ENCODE measurements around the gene SPATA4. TPM values are rescaled to one million over a fixed set of nuclear protein-coding genes. Genes with fewer than 3 reads are reported as not detected.

SPATA4 gene
- total and polyA plus RNA-seq, 9 of the 15 experiments (the other 6 are each of a cell fraction or from before 2014, with no cell fraction given) = not detected

GRCh38 chr4:176241703-176242102 lies 46.3 kb upstream of the SPATA4 start:
- BruUV-seq (replicated peaks) = no TSS peak
- 4% methylated on average over 8 of the region's 8 CpGs for WGBS (ENCODE audit: insufficient coverage, low coverage, missing lambda C conversion rate)
- no peaks in the 10 kb centered on the region for H3K9me1 ChIP-seq (ENCODE audit: control insufficient read depth, insufficient read depth, low read length)
- H3K9ac ChIP-seq (ENCODE audit: insufficient read depth in 1 of 2, low read depth in 2 of 2, low read length in 2 of 2) = no peak overlapping the region
- H3K4me3 ChIP-seq = no peak overlapping the region
- POLR2A ChIA-PET = interaction anchor here (0.6 to 0.7 kb wide), 2 partner anchors 15 to 22 kb away, joined by 3 to 5 read pairs; no protein-coding TSS in a partner anchor
- no peak for DNase-seq (ENCODE audit: extremely low read depth in 1 of 4, low spot score in 3 of 4)
- FAIRE-seq = no peak
- no peaks in the 10 kb centered on the region for H3K9me3 ChIP-seq (replicated peaks; ENCODE audit: control insufficient read depth, insufficient read depth, low read depth, low read length)
- H4K20me1 ChIP-seq (replicated peaks; ENCODE audit: control insufficient read depth, insufficient read depth, low read length) = no peaks in the 10 kb centered on the region
- no peak for ATAC-seq
- intact Hi-C loops (cut with micrococcal nuclease) (no loop called here), in situ Hi-C loops (cut with MboI) (no loop called here)
- no peak for TF ChIP-seq ZNF436 (CRISPR knock-in tag; IDR thresholded peaks at IDR 0.05)
- TF ChIP-seq PRDM10 (IDR thresholded peaks at IDR 0.05; ENCODE audit: partially characterized antibody) = no peak
- TF ChIP-seq KLF13 (tag; IDR thresholded peaks at IDR 0.05; ENCODE audit: borderline replicate concordance, low read depth) = no peak
- TF ChIP-seq PRPF4 (IDR thresholded peaks at IDR 0.05; ENCODE audit: insufficient read depth, low read depth, low read length, poor library complexity, severe bottlenecking) = no peak
- TF ChIP-seq ZNF133 (CRISPR knock-in tag; IDR thresholded peaks at IDR 0.05) = no peak
- no peak for TF ChIP-seq ZNF668 (CRISPR knock-in tag; IDR thresholded peaks at IDR 0.05)
- no peak for TF ChIP-seq JUNB (CRISPR knock-in tag; conservative IDR thresholded peaks at IDR 0.05)
- TF ChIP-seq CBFA2T3 (IDR thresholded peaks at IDR 0.05) = no peak
- TF ChIP-seq ATF7 (IDR thresholded peaks at IDR 0.05) = no peak
- no peak for TF ChIP-seq ZNF395 (CRISPR knock-in tag; IDR thresholded peaks at IDR 0.05)
- no peak for TF ChIP-seq SNAPC5 (CRISPR knock-in tag; IDR thresholded peaks at IDR 0.05)
- no peak for TF ChIP-seq FOXK2 (conservative IDR thresholded peaks at IDR 0.05 in 1 of 2, IDR thresholded peaks at IDR 0.05 in 1 of 2; ENCODE audit: low read depth in 2 of 2)
- no peak for TF ChIP-seq HMBOX1 (IDR thresholded peaks at IDR 0.05)
- no peak for TF ChIP-seq SOX6 (IDR thresholded peaks at IDR 0.05)
- TF ChIP-seq ZNF75A (CRISPR knock-in tag; IDR thresholded peaks at IDR 0.05) = no peak
- TF ChIP-seq DDX20 (tag; IDR thresholded peaks at IDR 0.05; ENCODE audit: low read depth) = no peak
- CTCF ChIA-PET (ENCODE audit: low intra/inter-chr PET ratio) = no interaction called here
- H3K27me3 ChIP-seq (ENCODE audit: control insufficient read depth in 2 of 2, insufficient read depth in 2 of 2, low read length in 2 of 2) = no peaks in the 10 kb centered on the region
- H3K79me2 ChIP-seq (ENCODE audit: control insufficient read depth, insufficient read depth, low read length) = no peaks in the 10 kb centered on the region
- no peak overlapping the region for H3K4me2 ChIP-seq (ENCODE audit: insufficient read depth, low read length)
- H2AFZ ChIP-seq (ENCODE audit: low read depth, low read length) = no peak overlapping the region
- H3K36me3 ChIP-seq (ENCODE audit: control insufficient read depth, insufficient read depth, low read length) = no peaks in the 10 kb centered on the region
- no peak overlapping the region for H3K27ac ChIP-seq (ENCODE audit: extremely low read depth, low read depth, low read length)
- no peaks in the 10 kb centered on the region for H3K4me1 ChIP-seq (replicated peaks in 1 of 2; ENCODE audit: control insufficient read depth in 2 of 2, insufficient read depth in 2 of 2, low read length in 2 of 2)

Data from K562 (cell line).